NB4 (cell line): ENCODE data around the gene TUBB8.

Experiments used
- DNase-seq: peaks from one replicate; pipeline ENCODE4 v3.0.0; 2010; ENCODE audit warnings: low read depth
- H3K4me3 ChIP-seq: one replicate; pipeline ENCODE4 v1.5.1; 2011; ENCODE audit warnings: mild to moderate bottlenecking, low read depth, low read length, moderate library complexity
- CTCF ChIP-seq: IDR thresholded peaks from one replicate; pipeline ENCODE4 v1.5.1; 2012; ENCODE audit warnings: low read depth, low read length
- MAX ChIP-seq: IDR thresholded peaks from 2 replicates; pipeline ENCODE4 v1.6.1; 2011; ENCODE audit warnings: low read depth, low read length
- MYC ChIP-seq: IDR thresholded peaks from 2 replicates; pipeline ENCODE4 v1.6.1; 2011; ENCODE audit warnings: low read depth, low read length
- POLR2A ChIP-seq: IDR thresholded peaks from 2 replicates; pipeline ENCODE4 v1.6.1; 2011; ENCODE audit warnings: mild to moderate bottlenecking; ENCODE audit not compliant: insufficient read length; ENCODE audit errors: extremely low read depth

The TUBB8 gene

GRCh38 chr10:48996-49395 is at the start of gene TUBB8:
TSS of gene TUBB8 (minus strand) at chr10:49296. CDS start at chr10:49238, 58 bp downstream.
- DNase-seq, result no peak
- TF ChIP-seq MYC (no peak), CTCF (no peak), POLR2A (no peak), MAX (no peak)
- H3K4me3 ChIP-seq, result no peak within 1 kb of the TSS

GRCh38 chr10:96466-96865 is 47.4 kb upstream of the TUBB8 start:
- H3K4me3 ChIP-seq, result no peak overlapping the region
- no peak for DNase-seq
- no peak for TF ChIP-seq MYC
- no peak for TF ChIP-seq CTCF
- TF ChIP-seq MAX, result no peak
- TF ChIP-seq POLR2A, result no peak

- no peak for DNase-seq
- no peak for TF ChIP-seq MAX
- no peak for TF ChIP-seq CTCF
- TF ChIP-seq POLR2A, result no peak
- no peak for TF ChIP-seq MYC
- no peak overlapping the region for H3K4me3 ChIP-seq
Observed at GRCh38 chr10:95356-96115, 46.4 kb upstream of the TUBB8 start.

- TF ChIP-seq MYC, result no peak
- no peak for TF ChIP-seq POLR2A
- TF ChIP-seq MAX, result no peak
- no peak for TF ChIP-seq CTCF
- no peak for DNase-seq
- H3K4me3 ChIP-seq, result no peak overlapping the region
Observed at GRCh38 chr10:94613-95012, 45.5 kb upstream of the TUBB8 start.

- no peak overlapping the region for H3K4me3 ChIP-seq
- no peak for DNase-seq
- no peak for TF ChIP-seq MYC
- TF ChIP-seq POLR2A, result no peak
Observed at GRCh38 chr10:92846-93245, 43.8 kb upstream of the TUBB8 start.

- DNase-seq, result no peak
- TF ChIP-seq MYC (no peak), POLR2A (no peak), CTCF (no peak), MAX (no peak)
- no peak overlapping the region for H3K4me3 ChIP-seq
Observed at GRCh38 chr10:92153-92552, 43.1 kb upstream of the TUBB8 start.
